Measurements from ENCODE around the gene ETS1.

ETS1 gene

DNA sequence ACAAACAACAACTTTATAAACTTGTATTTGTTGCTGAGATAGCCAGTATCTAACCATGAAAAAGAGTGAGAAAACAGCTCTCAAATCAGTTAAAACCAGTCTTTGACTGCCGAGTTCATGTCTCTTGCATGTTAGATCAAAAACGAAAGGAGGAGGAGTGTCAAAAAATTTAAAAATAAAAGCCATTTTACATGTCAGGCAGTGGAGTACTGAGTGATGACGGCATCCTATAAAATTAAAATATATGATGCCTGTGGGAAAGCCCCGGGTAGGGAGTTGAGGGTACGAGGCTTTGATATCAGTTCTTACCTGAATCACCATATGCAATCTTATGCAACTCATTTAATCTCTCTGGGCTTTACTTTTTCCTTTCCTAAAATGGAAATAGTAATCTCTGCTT, 117.3 kb downstream of the ETS1 start:
- no peak for DNase-seq (ENCODE audit: low read depth)
- H3K4me3 ChIP-seq (ENCODE audit: low read depth, low read length) = no peak overlapping the region
- TF ChIP-seq, protein P1, sequence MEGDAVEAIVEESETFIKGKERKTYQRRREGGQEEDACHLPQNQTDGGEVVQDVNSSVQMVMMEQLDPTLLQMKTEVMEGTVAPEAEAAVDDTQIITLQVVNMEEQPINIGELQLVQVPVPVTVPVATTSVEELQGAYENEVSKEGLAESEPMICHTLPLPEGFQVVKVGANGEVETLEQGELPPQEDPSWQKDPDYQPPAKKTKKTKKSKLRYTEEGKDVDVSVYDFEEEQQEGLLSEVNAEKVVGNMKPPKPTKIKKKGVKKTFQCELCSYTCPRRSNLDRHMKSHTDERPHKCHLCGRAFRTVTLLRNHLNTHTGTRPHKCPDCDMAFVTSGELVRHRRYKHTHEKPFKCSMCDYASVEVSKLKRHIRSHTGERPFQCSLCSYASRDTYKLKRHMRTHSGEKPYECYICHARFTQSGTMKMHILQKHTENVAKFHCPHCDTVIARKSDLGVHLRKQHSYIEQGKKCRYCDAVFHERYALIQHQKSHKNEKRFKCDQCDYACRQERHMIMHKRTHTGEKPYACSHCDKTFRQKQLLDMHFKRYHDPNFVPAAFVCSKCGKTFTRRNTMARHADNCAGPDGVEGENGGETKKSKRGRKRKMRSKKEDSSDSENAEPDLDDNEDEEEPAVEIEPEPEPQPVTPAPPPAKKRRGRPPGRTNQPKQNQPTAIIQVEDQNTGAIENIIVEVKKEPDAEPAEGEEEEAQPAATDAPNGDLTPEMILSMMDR (IDR thresholded peaks at IDR 0.05; ENCODE audit: low read depth, low read length) = no peak
- no peak for TF ChIP-seq POLR2A (IDR thresholded peaks at IDR 0.05; ENCODE audit: extremely low read depth, insufficient read length)
- no peak for TF ChIP-seq MYC (IDR thresholded peaks at IDR 0.05; ENCODE audit: low read depth, low read length)
- no peak for TF ChIP-seq MAX (IDR thresholded peaks at IDR 0.05; ENCODE audit: low read depth, low read length)

DNA sequence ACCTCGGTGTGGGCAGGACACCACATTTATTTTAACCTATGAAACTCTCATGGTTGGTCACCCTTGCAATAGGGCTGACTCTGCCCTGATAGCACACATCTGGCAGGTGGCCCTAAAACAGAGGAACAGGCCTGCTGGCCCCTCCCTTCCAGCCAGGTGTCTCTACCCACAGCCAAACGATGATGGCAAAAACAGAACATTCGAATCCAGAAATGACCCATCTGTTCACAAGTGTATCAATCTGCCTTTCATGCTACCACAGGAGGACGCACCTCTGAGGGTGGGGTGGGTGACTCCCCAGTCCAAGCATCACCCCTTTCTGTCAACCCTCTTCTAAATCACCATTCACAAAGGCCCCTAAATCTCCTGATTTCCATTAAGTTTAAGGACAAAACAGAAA, 118.1 kb downstream of the ETS1 start:
- H3K4me3 ChIP-seq (ENCODE audit: low read depth, low read length) = no peak overlapping the region
- TF ChIP-seq MYC (IDR thresholded peaks at IDR 0.05; ENCODE audit: low read depth, low read length) (no peak), MAX (IDR thresholded peaks at IDR 0.05; ENCODE audit: low read depth, low read length) (no peak), POLR2A (IDR thresholded peaks at IDR 0.05; ENCODE audit: extremely low read depth, insufficient read length) (no peak)
- TF ChIP-seq, protein P1 (IDR thresholded peaks at IDR 0.05; ENCODE audit: low read depth, low read length) = no peak
- DNase-seq (ENCODE audit: low read depth) = no peak

GRCh38 chr11:128468111-128468510, 119.2 kb downstream of the ETS1 start:
- TF ChIP-seq, protein P1 (IDR thresholded peaks at IDR 0.05; ENCODE audit: low read depth, low read length) = no peak
- TF ChIP-seq POLR2A (IDR thresholded peaks at IDR 0.05; ENCODE audit: extremely low read depth, insufficient read length) (no peak), MYC (IDR thresholded peaks at IDR 0.05; ENCODE audit: low read depth, low read length) (no peak), MAX (IDR thresholded peaks at IDR 0.05; ENCODE audit: low read depth, low read length) (no peak)
- DNase-seq (ENCODE audit: low read depth) = no peak
- no peak overlapping the region for H3K4me3 ChIP-seq (ENCODE audit: low read depth, low read length)

DNA sequence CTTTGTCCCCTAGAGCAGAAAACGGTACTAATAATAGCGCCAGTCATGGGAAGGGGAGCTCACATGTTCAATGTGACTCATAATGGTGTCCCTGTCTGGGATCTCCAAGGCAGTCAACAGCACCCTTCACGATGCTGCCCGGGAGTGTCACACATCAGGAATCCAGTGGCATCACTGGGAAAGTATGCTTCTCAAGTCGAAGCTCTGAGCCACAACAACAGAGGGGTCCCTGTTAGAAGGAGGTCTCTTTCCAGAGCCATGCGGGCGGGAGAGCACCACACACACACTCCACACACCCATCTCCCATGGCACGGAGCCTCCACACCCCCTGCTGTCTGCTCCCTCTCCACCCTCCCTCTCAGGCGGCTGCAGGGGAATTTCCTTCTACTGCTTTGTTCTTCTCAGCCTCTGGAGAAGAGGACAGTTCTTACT, 119.7 kb downstream of the ETS1 start:
- no peak overlapping the region for H3K4me3 ChIP-seq (ENCODE audit: low read depth, low read length)
- TF ChIP-seq, protein P1 (IDR thresholded peaks at IDR 0.05; ENCODE audit: low read depth, low read length) = no peak
- no peak for TF ChIP-seq MAX (IDR thresholded peaks at IDR 0.05; ENCODE audit: low read depth, low read length)
- TF ChIP-seq MYC (IDR thresholded peaks at IDR 0.05; ENCODE audit: low read depth, low read length) = no peak
- TF ChIP-seq POLR2A (IDR thresholded peaks at IDR 0.05; ENCODE audit: extremely low read depth, insufficient read length) = no peak
- no peak for DNase-seq (ENCODE audit: low read depth)

DNA sequence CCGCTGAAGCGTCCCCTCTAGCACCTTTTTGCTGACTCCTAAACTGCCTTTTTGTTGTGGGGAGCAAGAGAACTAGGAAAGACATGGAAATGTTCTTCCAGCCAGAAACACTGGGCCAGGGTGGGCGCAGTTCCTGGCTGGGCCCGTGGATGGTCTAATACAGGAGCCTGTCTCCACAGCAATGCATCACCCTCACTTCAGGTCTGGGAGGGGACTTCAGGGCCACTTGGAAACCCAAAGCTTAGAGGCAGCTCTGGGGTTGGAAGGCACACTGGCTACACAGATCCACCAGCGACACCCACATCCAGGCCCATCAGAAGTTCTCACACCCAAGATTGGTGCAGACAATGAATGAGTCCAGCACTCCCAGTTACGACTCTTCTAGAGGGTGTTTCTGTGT, 120.3 kb downstream of the ETS1 start:
- H3K4me3 ChIP-seq (ENCODE audit: low read depth, low read length) = no peak overlapping the region
- TF ChIP-seq MYC (IDR thresholded peaks at IDR 0.05; ENCODE audit: low read depth, low read length) (no peak), POLR2A (IDR thresholded peaks at IDR 0.05; ENCODE audit: extremely low read depth, insufficient read length) (no peak), MAX (IDR thresholded peaks at IDR 0.05; ENCODE audit: low read depth, low read length) (no peak)
- TF ChIP-seq, protein P1 (IDR thresholded peaks at IDR 0.05; ENCODE audit: low read depth, low read length) = no peak
- no peak for DNase-seq (ENCODE audit: low read depth)
